ENCODE results near the gene CLMN.
"Not testable (repeated sequence)": the region's sequence is repeated elsewhere in the genome, so short reads cannot be mapped to it uniquely, and the experiment has no call there.

Gene CLMN

GRCh38 chr14:95185767-95186392 lies 133.8 kb downstream of the CLMN start:
- DNase-seq: no peak

- no peak for DNase-seq
These were observed 134.5 kb downstream of the CLMN start for GRCh38 chr14:95185033-95185766.

GRCh38 chr14:95184413-95184790 lies 135.3 kb downstream of the CLMN start:
- no peak for DNase-seq

- DNase-seq: no peak
These were observed 135.9 kb downstream of the CLMN start for GRCh38 chr14:95183532-95184412.

- DNase-seq: no peak
These were observed 136.6 kb downstream of the CLMN start for GRCh38 chr14:95183082-95183481.

GRCh38 chr14:95182379-95182778 lies 137.3 kb downstream of the CLMN start:
- no peak for DNase-seq

GRCh38 chr14:95180966-95181741 lies 138.6 kb downstream of the CLMN start:
- no peak for DNase-seq

- not testable (repeated sequence) for DNase-seq
These were observed 144.0 kb downstream of the CLMN start for GRCh38 chr14:95175670-95176069.

GRCh38 chr14:95174184-95174792 lies 145.4 kb downstream of the CLMN start:
- no peak for DNase-seq

GRCh38 chr14:95173518-95173917 lies 146.2 kb downstream of the CLMN start:
- DNase-seq: no peak

GRCh38 chr14:95167177-95167576 lies 152.5 kb downstream of the CLMN start:
- no peak for DNase-seq

GRCh38 chr14:95165517-95165916 lies 154.2 kb downstream of the CLMN start:
- no peak for DNase-seq

GRCh38 chr14:95164506-95164905 lies 155.2 kb downstream of the CLMN start:
- no peak for DNase-seq

GRCh38 chr14:95163666-95164065 lies 156.0 kb downstream of the CLMN start:
- no peak for DNase-seq

- no peak for DNase-seq
These were observed 156.6 kb downstream of the CLMN start for GRCh38 chr14:95163132-95163531.

GRCh38 chr14:95162641-95163040 lies 157.1 kb downstream of the CLMN start:
- no peak for DNase-seq

- DNase-seq: peak; percentile 85
These were observed 162.2 kb downstream of the CLMN start, which contains the start of gene DICER1 for GRCh38 chr14:95157327-95158189. TSS of gene DICER1 (minus strand) at chr14:95157529. CDS start at chr14:95133458, 24,071 bp downstream.

- DNase-seq: no peak
These were observed 162.7 kb downstream of the CLMN start for GRCh38 chr14:95157048-95157326.

- DNase-seq: no peak
These were observed 163.3 kb downstream of the CLMN start for GRCh38 chr14:95156161-95157047.

- no peak for DNase-seq
These were observed 164.7 kb downstream of the CLMN start for GRCh38 chr14:95155045-95155444.

Data from NCI-H226 (cell line).